ENCODE data around the gene NEK5.

NEK5 gene

GRCh38 chr13:52006523-52007245, 122.2 kb downstream of the NEK5 start:
- DNase-seq: no peak

- DNase-seq: no peak
Observed at GRCh38 chr13:52005841-52006522, 122.9 kb downstream of the NEK5 start.

- DNase-seq: no peak
Observed at GRCh38 chr13:52004511-52005170, 124.2 kb downstream of the NEK5 start.

GRCh38 chr13:52003541-52003940, 125.3 kb downstream of the NEK5 start:
- no peak for DNase-seq

- DNase-seq: no peak
Observed at GRCh38 chr13:52002361-52002760, 126.5 kb downstream of the NEK5 start.

GRCh38 chr13:52001120-52001731, 127.6 kb downstream of the NEK5 start:
- no peak for DNase-seq

GRCh38 chr13:51999921-52000320, 129.0 kb downstream of the NEK5 start:
- no peak for DNase-seq

GRCh38 chr13:51999510-51999911, 129.4 kb downstream of the NEK5 start:
- no peak for DNase-seq

- no peak for DNase-seq
Observed at GRCh38 chr13:51998723-51999509, 130.0 kb downstream of the NEK5 start.

GRCh38 chr13:51997641-51998330, 131.1 kb downstream of the NEK5 start:
- DNase-seq: no peak

GRCh38 chr13:51997186-51997585, 131.7 kb downstream of the NEK5 start:
- DNase-seq: no peak

- no peak for DNase-seq
Observed at GRCh38 chr13:51996641-51997040, 132.2 kb downstream of the NEK5 start.

- DNase-seq: no peak
Observed at GRCh38 chr13:51995677-51996551, 133.0 kb downstream of the NEK5 start.

- DNase-seq: no peak
Observed at GRCh38 chr13:51993713-51994112, 135.2 kb downstream of the NEK5 start.

- DNase-seq: no peak
Observed at GRCh38 chr13:51988988-51989618, 139.8 kb downstream of the NEK5 start.
